Lower leg skin (tissue), 4 donors: ENCODE measurements around the gene CD53. TPM values are rescaled to one million over a fixed set of nuclear protein-coding genes. Genes with fewer than 3 reads are reported as not detected.
"Not testable (repeated sequence)": the region's sequence is repeated elsewhere in the genome, so short reads cannot be mapped to it uniquely, and the experiment has no call there.

ENCODE experiments used
- DNase-seq, 2 donors: peaks; one replicate each; pipeline ENCODE4 v3.0.0-alpha.2; 2019; ENCODE audit warnings: low spot score in 2 of 2
- H3K4me3 ChIP-seq: fragments of 200-600 bp; sonication (generic); 2 replicates; pipeline ENCODE4 v1.5.1; 2017; ENCODE audit warnings: mild to moderate bottlenecking, low read depth; ENCODE audit not compliant: poor library complexity, severe bottlenecking
- CTCF ChIP-seq, 3 donors: fragments of 450-650 bp; IDR thresholded peaks; one replicate each; pipeline ENCODE4 v1.5.1; 2016; ENCODE audit warnings: antibody characterized with exemption in 3 of 3, mild to moderate bottlenecking in 3 of 3, moderate library complexity in 2 of 3
- POLR2A ChIP-seq, 2 donors: fragments of 450-650 bp; IDR thresholded peaks; one replicate each; pipeline ENCODE4 v1.6.1; 2016 to 2017; ENCODE audit warnings: antibody characterized with exemption in 2 of 2, mild to moderate bottlenecking in 1 of 2, moderate library complexity in 1 of 2
- WGBS, 2 donors: methylation state at CpG; one replicate each; pipeline ENCODE4 v1.1.5; 2018; 5-methylcytosine and 5-hydroxymethylcytosine counted together
- intact Hi-C: fragments of 100-400 bp; cut with DNase I; formaldehyde crosslinking; loops from one replicate; pipeline ENCODE4 v1.15.0; 2023; ENCODE audit warnings: low total_unique reads
- total RNA-seq, 4 donors: library from RNA; depleted of rRNA; stranded (reverse); fragments of >200 nt; gene quantifications; one replicate each; pipeline ENCODE4 v1.1.0, GENCODE V29; 2016

The CD53 gene
- total RNA-seq, 4 donors from 2014 or later = 4.7 to 12.7 (median 8.8) TPM

- no peak for DNase-seq
- WGBS, 2 donors = 73 to 76% methylated on average over 2 of the region's 2 CpGs
- no peak overlapping the region for H3K4me3 ChIP-seq
- intact Hi-C loops = no loop called here
- TF ChIP-seq POLR2A (IDR thresholded peaks at IDR 0.05) = no peak
- TF ChIP-seq CTCF (IDR thresholded peaks at IDR 0.05) = no peak
Measured at GRCh38 chr1:110860174-110860573, 12.8 kb upstream of the CD53 start.

- 75 to 76% methylated on average over 2 of the region's 2 CpGs for WGBS, 2 donors
Measured at GRCh38 chr1:110860620-110861019, 12.3 kb upstream of the CD53 start.

GRCh38 chr1:110861942-110862341, 11.0 kb upstream of the CD53 start:
- WGBS, 2 donors = 83 to 92% methylated on average over 1 of the region's 1 CpG
- H3K4me3 ChIP-seq, intact Hi-C loops, DNase-seq: not testable (repeated sequence)

More at GRCh38 chr1:110860620-110861019, 12.3 kb upstream of the CD53 start:
- DNase-seq, intact Hi-C loops, H3K4me3 ChIP-seq: not testable (repeated sequence)

- WGBS, 2 donors = 53 to 67% methylated on average over 1 of the region's 1 CpG
- H3K4me3 ChIP-seq = no peak overlapping the region
- intact Hi-C loops = no loop called here
- no peak for DNase-seq
- TF ChIP-seq POLR2A (IDR thresholded peaks at IDR 0.05) (no peak), CTCF (IDR thresholded peaks at IDR 0.05) (no peak)
Measured at GRCh38 chr1:110864287-110864686, 8.7 kb upstream of the CD53 start.

GRCh38 chr1:110870721-110871388, 2.1 kb upstream of the CD53 start:
- no peak overlapping the region for H3K4me3 ChIP-seq
- intact Hi-C loops = no loop called here
- no peak for DNase-seq
- no peak for TF ChIP-seq CTCF (IDR thresholded peaks at IDR 0.05)
- no peak for TF ChIP-seq POLR2A (IDR thresholded peaks at IDR 0.05)
- 37 to 47% methylated on average over 3 of the region's 3 CpGs for WGBS, 2 donors

- intact Hi-C loops = no loop called here
- TF ChIP-seq CTCF (IDR thresholded peaks at IDR 0.05) (no peak), POLR2A (IDR thresholded peaks at IDR 0.05) (no peak)
- DNase-seq = no peak
- WGBS, 2 donors = 58 to 59% methylated on average over 2 of the region's 2 CpGs
- no peak overlapping the region for H3K4me3 ChIP-seq
Measured at GRCh38 chr1:110872366-110872744, 593 bp upstream of the CD53 start.

- intact Hi-C loops = no loop called here
- peak overlapping the region; percentile 16 for H3K4me3 ChIP-seq
- no peak for DNase-seq
- WGBS, 2 donors = 61 to 78% methylated on average over 4 of the region's 4 CpGs
- TF ChIP-seq CTCF (IDR thresholded peaks at IDR 0.05) (no peak), POLR2A (IDR thresholded peaks at IDR 0.05) (no peak)
Measured at GRCh38 chr1:110873856-110874255, 908 bp downstream of the CD53 start.
